ENCODE results near the gene INA. TPM values are rescaled to one million over a fixed set of nuclear protein-coding genes. Genes with fewer than 3 reads are reported as not detected.

INA gene
- total RNA-seq, 1 donor from 2014 or later = 177 TPM

Small RNAs within 50 kb of the gene (small RNA-seq; reads per million reads assigned to genes)
- not detected for gene RNU11-3P

Other genes starting within 250 kb of the INA start
- 96.7 TPM for gene NT5C2, start 83.9 kb upstream of the INA start, total RNA-seq
- gene RPEL1, start 31.3 kb upstream of the INA start, total RNA-seq = 0.16 TPM
- gene PCGF6, start 74.0 kb downstream of the INA start, total RNA-seq = 12.5 TPM
- 13.1 TPM for gene TAF5, start 90.8 kb downstream of the INA start, total RNA-seq
- gene ATP5MK, start 119.3 kb downstream of the INA start, total RNA-seq = 121 TPM
- 24.3 TPM for gene PDCD11, start 119.5 kb downstream of the INA start, total RNA-seq
- gene CALHM2, start 175.2 kb downstream of the INA start, total RNA-seq = 3.1 TPM
- gene CALHM1, start 181.8 kb downstream of the INA start, total RNA-seq = not detected
- gene CALHM3, start 202.1 kb downstream of the INA start, total RNA-seq = not detected
- gene NEURL1, start 216.6 kb downstream of the INA start, total RNA-seq = 25.1 TPM